Measurements from ENCODE around the gene KLK3.

DNA sequence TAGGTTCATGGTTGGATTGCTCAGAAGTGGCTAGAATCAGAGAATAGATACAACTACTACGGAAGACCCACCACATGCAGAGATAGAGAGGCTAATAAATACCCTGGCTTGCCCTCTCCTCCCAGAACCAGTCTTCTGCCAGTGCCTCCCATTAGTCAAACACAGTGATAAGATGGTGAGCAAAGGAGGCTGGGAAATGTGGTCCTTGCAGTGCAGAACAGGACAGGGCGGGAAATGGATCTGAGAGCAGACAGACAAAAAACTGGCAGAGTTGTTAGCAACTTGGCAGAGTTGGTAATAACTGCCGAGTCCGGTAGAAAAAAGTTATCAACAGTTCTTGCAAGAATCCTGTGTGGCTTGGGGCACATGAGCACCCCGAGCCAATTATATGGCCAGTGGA, 39.8 kb upstream of the KLK3 start:
- TF ChIP-seq YY1 (IDR thresholded peaks at IDR 0.05; ENCODE audit: insufficient read depth, insufficient read length), result no peak
- TF ChIP-seq ZNF274 (IDR thresholded peaks at IDR 0.05; ENCODE audit: low read depth, low read length), result no peak

Measured in NT2/D1 (cell line).